Measurements from ENCODE around the gene DCTPP1.

DCTPP1 gene

GRCh38 chr16:30446203-30446595 is 16.4 kb upstream of the DCTPP1 start:
- DNase-seq, result no peak

- DNase-seq, result peak; percentile 94
Measured at GRCh38 chr16:30445408-30446202, 15.8 kb upstream of the DCTPP1 start, which contains the start of gene SEPHS2. Gene SEPHS2, minus strand, starts transcription at chr16:30445874. Its CDS starts 147 bp downstream, at chr16:30445727.

- no peak for DNase-seq
Measured at GRCh38 chr16:30445149-30445407, 15.2 kb upstream of the DCTPP1 start.

- no peak for DNase-seq
Measured at GRCh38 chr16:30444231-30445148, 14.7 kb upstream of the DCTPP1 start.

GRCh38 chr16:30443631-30444030 is 13.8 kb upstream of the DCTPP1 start:
- DNase-seq, result no peak

- no peak for DNase-seq
Measured at GRCh38 chr16:30439720-30440348, 10.0 kb upstream of the DCTPP1 start.

- DNase-seq, result no peak
Measured at GRCh38 chr16:30438835-30439234, 9.0 kb upstream of the DCTPP1 start.

- DNase-seq, result no peak
Measured at GRCh38 chr16:30437511-30438046, 7.7 kb upstream of the DCTPP1 start.

- DNase-seq, result no peak
Measured at GRCh38 chr16:30434852-30435251, 5.0 kb upstream of the DCTPP1 start.

GRCh38 chr16:30430428-30430970 is 669 bp upstream of the DCTPP1 start:
- DNase-seq, result no peak

GRCh38 chr16:30429418-30429677 is 482 bp downstream of the DCTPP1 start:
- DNase-seq, result no peak

- no peak for DNase-seq
Measured at GRCh38 chr16:30428055-30428454, 1.8 kb downstream of the DCTPP1 start.

- no peak for DNase-seq
Measured at GRCh38 chr16:30421010-30421409, 8.8 kb downstream of the DCTPP1 start.

- DNase-seq, result no peak
Measured at GRCh38 chr16:30418350-30419181, 11.3 kb downstream of the DCTPP1 start.

- DNase-seq, result peak; percentile 92
Measured at GRCh38 chr16:30417529-30418349, 12.1 kb downstream of the DCTPP1 start.

- DNase-seq, result no peak
Measured at GRCh38 chr16:30416624-30417528, 13.0 kb downstream of the DCTPP1 start.

- DNase-seq, result no peak
Measured at GRCh38 chr16:30416047-30416603, 13.7 kb downstream of the DCTPP1 start.

- no peak for DNase-seq
Measured at GRCh38 chr16:30414159-30414558, 15.7 kb downstream of the DCTPP1 start.

- no peak for DNase-seq
Measured at GRCh38 chr16:30413112-30413806, 16.6 kb downstream of the DCTPP1 start.
